Stimulated activated CD8-positive, alpha-beta memory T cell treated with anti-CD3 and anti-CD28 coated beads, Interleukin-4, amount 100 ng/mL, for 24 hours (primary cell): ENCODE measurements around the gene ARHGAP19.

ENCODE experiments used
- DNase-seq: peaks from one replicate; pipeline ENCODE4 v3.0.0-alpha.2; 2020; ENCODE audit warnings: low read depth

ARHGAP19 gene

GRCh38 chr10:97192952-97193435 lies 99.4 kb downstream of the ARHGAP19 start:
- no peak for DNase-seq

- DNase-seq = no peak
Measured at GRCh38 chr10:97190450-97190849, 102.0 kb downstream of the ARHGAP19 start.

DNA sequence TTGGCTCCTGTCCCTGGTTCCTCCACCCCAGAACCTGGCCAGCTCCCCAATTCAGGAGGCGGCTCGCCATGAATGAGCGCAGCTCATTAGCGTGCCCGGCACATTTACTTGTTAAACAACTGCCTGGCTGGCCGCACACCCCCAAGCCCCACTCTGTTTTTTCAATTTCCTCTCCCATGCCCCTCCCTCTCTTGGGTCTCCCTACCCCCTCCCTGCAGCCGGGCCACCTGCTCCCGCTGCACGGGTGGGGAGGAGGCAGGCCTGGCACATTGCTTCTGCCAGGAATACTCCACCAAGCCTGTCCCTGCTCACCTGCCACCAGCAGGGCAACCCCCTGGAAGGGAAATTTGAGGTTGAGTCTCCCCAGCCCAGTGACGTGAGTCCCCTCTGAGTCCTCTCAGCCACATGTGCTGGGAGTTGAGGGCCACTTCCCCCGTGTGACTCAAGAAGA lies 104.2 kb downstream of the ARHGAP19 start:
- no peak for DNase-seq

DNA sequence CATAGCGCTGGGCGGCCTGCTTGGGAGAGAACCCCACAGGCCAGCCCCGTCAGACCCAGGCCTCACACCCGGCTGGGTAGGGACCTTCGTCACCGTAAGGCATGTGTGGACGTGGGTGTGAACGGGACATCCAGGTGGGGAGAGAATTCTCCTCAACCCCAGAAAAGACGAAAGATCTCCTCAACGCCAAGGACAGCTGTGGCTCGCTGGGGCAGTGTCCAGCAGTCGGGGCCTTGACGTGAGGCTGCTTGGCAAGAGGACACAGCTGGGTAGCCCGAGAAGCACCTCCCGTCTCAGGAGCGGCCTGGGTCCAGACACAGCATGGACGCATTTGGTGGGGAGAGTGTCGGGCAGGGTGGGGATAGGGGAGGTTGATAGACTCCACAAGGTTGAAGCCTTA lies 105.5 kb downstream of the ARHGAP19 start:
- no peak for DNase-seq

- no peak for DNase-seq
Measured at GRCh38 chr10:97185326-97186058, 106.9 kb downstream of the ARHGAP19 start, which contains the start of gene SLIT1. Gene SLIT1 (minus strand): TSS chr10:97185959. CDS start chr10:97185674, 285 bp downstream.

DNA sequence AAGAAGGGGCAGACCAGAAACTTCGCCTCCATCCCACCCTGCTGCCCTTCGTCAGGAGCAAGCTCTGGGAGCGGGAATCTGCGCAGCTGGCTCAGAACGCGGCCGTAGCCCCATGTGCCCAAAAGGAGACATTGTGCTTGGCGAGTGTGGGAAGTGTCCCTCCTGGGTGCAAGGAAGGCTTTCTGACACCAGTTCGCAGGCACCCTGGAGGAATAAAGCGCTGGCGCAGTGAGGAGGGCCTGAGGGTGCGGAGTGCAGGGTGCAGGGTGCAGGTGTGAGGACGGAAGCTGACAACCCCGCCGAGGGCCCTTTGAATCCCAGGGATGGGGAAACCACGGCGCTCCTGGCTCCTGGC lies 107.5 kb downstream of the ARHGAP19 start:
- DNase-seq = no peak

- DNase-seq = no peak
Measured at GRCh38 chr10:97183314-97183713, 109.1 kb downstream of the ARHGAP19 start.

- no peak for DNase-seq
Measured at GRCh38 chr10:97182288-97182990, 110.0 kb downstream of the ARHGAP19 start.

GRCh38 chr10:97180986-97181385 lies 111.5 kb downstream of the ARHGAP19 start:
- no peak for DNase-seq

GRCh38 chr10:97180363-97180755 lies 112.1 kb downstream of the ARHGAP19 start:
- DNase-seq = no peak

DNA sequence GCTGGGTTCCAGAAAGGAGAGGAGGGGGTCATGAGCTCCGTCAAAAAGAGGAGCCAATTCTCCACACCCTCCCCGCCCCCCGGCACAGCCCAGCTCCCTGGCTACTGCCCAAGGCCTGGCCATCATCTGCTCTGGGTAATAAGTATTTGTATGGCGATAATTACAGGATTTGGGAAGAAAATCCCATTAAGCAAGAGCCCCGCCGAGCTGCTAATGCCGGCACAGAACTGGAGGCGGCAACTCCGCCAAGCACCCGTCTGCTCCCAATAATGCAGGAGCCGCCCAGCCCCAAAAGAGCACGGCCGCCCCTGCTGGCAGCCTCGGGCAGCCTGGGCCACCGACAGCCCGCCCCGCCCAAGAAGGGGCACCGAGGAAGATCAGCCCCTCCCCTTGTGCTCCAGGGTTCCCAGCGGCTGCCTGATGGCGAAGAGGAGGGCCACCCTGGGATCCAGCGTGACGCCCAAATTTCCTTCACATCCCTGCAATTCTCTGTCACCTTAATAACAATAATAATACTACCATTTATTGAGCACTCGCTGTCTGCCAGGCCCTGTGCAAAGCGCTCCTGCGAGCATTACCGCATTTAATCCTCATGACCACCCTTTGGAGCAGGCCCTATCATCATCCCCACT lies 112.6 kb downstream of the ARHGAP19 start:
- no peak for DNase-seq

DNA sequence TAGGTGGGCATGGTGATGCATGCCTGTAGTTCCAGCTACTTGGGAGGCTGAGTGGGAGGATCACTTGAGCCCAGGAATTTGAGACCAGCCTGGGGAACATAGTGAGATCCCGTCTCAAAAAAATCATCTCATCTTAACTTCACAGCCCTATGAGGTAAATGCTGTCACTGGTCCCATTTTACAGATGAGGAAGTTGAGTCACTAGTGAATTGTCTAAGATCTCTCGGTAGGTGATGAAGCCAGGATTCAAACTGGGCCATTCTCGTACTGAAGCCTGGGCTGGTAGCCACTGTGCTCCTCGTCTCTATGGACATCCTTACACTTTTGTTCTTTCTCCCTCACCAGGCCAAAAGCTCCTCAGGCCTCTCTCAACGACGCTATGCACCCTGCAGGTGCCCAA lies 113.1 kb downstream of the ARHGAP19 start:
- DNase-seq = no peak

DNA sequence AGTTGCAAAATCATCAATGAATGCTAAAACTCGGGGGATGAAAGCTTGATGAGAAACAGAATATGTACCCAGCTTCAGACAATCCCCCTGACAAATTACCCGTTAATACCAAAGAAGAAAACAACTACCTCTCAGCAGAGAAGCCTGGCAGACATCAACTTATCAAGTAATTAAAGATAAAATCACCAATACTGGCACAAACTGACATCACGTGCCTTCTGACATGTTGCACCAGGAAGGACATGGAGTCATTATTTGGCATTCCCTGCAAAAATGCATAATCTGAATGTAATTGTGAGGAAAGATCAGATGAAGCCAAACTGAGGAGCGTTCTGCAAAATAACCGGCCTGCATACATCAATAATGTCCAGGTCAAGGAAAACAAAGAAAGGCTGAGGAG lies 114.4 kb downstream of the ARHGAP19 start:
- no peak for DNase-seq

GRCh38 chr10:97176226-97176625 lies 116.2 kb downstream of the ARHGAP19 start:
- no peak for DNase-seq

- DNase-seq = no peak
Measured at GRCh38 chr10:97175586-97175985, 116.9 kb downstream of the ARHGAP19 start.

GRCh38 chr10:97174941-97175340 lies 117.5 kb downstream of the ARHGAP19 start:
- DNase-seq = no peak

GRCh38 chr10:97174276-97174775 lies 118.1 kb downstream of the ARHGAP19 start:
- no peak for DNase-seq

- no peak for DNase-seq
Measured at GRCh38 chr10:97173036-97173435, 119.4 kb downstream of the ARHGAP19 start.
